HL-60/S4 (cell line): Measurements from ENCODE around the gene DLX2.

Experiments used
- in situ Hi-C: fragments of 300-500 bp; cut with MboI; formaldehyde crosslinking; loops from 2 replicates; pipeline ENCODE4 v1.14.3; 2022; ENCODE audit warnings: low sequenced_read_pairs

The DLX2 gene

DNA sequence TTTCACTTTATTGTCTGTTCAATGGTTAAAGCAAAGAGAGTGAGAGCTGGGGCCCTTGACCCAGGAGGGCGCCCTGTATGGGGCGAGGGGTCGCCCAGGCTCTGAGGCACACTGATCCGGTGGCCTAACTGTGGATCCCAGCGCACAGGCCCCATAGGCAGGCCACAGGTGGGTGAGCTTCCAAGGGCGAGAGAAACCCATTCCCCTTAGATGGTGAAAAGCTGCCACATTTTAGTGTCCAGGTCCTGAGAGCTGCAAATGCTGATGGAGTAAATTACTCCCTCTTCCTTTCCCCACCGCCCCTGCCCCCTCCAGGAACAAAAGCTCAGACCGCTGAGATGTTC is 5.9 kb upstream of the DLX2 start:
- in situ Hi-C loops = no loop called here

DNA sequence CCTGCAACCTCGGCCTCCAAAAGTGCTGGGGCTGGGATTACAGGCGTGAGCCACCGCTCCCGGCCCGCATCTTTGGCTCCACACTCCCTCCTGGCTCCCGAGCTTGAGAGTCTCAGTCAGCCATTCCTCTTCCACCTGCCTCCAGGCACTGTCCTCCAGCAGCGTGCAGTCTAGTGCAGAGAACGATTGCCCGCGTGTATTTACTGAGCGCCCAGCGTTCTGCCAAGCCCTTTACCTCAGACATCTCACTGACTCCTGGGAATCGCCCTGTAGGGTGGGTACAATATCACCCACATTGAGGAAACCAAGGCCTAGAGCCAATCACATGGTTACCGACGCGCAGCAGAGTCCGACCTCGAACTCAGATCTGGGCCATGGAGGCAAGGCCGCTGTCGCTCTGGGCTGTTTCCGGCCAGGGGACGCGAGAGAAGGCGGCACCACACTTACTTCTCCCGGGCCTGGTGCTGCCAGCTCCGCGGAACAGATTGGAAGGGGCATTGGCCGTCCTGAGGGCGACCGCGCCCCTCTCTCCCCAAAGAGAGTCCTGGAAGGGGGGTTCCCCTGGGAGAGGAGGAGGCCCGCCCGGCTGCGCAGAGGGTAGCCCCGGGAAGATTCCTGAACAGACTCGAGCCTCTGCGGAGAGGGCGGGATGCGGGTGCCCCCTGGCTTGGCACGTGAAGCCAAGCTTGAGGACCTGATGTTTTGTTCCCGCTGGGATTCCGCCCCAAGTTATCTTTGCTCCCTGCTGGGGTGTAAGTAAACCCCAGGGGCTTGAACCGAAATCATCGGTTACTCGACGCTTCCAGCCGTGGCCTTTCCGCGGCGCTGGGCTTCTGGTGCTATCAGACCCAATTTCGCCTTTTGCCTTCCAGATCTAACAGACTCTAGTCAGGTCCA is 5.2 kb upstream of the DLX2 start:
- in situ Hi-C loops = no loop called here

DNA sequence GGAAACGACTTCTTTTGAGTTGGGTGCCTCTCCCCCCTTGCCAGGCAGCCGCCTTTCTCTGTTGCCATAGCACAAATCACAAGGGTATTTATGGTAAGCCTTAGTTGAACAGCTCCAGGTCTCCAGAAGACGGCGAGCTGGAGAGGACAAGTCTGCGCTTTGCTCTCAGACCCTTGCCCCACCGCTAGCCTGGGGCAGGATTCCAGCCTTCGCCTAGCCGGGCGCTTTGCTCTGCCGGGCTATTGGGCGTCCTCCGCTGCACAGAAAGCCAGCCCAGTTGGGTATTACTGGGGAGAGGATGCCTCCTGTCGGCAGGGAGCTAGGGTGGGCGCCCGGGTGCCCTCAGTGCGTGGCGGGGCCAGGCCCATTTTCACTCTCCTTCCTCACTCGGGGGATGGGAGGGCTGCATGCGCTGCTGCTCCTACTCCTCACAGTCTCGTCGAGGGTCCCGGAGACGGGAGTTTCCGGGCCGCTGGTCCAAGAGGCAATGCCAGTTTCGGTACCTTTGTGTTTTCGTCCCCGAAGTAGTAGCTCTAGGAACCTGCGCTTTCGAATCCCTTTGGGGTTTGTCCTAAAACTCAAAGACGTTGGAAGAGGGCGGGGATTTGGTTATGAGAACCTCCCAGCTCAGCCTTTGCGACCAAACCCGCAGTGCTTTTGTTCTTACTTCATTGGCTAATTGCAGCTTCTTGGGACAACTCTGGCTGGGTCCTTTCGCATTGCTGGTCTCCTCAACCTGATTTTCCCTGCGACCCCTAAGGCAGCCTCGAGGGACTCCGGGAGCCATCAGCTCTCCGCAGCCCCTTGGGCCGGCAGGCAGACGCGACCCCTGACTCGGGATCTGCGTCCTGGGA is 3.6 kb upstream of the DLX2 start:
- in situ Hi-C loops = no loop called here

DNA sequence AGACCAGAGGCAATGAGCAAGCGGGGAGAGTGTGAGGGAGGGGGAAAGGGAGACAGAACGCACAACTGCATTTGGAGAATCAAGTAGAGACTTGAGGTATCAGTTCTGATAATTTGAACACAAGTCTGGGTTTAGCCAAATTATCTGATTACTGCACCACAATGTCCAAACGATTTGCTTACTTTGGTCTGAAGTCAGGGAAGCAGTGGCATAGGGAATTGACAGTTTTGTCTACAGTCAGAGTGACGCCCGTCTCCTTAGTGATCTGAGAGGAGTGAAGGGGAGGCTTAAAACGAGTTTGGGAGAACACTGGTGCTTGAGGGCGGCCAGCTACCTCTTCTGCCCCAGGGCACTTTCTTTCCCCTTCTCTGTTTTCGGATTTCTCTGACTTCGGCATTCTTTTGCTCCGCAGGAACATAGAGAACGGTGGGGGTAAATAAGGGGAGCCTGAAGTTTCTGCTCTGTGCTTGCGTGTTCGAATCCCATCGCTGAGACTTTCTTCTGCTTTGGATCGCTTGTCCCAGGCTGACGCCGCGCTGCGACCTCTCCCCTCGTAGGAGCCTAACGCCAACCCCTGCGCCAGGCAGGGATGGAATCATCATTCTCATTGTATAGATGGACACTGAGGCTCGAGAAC is 2.9 kb upstream of the DLX2 start:
- in situ Hi-C loops = no loop called here

DNA sequence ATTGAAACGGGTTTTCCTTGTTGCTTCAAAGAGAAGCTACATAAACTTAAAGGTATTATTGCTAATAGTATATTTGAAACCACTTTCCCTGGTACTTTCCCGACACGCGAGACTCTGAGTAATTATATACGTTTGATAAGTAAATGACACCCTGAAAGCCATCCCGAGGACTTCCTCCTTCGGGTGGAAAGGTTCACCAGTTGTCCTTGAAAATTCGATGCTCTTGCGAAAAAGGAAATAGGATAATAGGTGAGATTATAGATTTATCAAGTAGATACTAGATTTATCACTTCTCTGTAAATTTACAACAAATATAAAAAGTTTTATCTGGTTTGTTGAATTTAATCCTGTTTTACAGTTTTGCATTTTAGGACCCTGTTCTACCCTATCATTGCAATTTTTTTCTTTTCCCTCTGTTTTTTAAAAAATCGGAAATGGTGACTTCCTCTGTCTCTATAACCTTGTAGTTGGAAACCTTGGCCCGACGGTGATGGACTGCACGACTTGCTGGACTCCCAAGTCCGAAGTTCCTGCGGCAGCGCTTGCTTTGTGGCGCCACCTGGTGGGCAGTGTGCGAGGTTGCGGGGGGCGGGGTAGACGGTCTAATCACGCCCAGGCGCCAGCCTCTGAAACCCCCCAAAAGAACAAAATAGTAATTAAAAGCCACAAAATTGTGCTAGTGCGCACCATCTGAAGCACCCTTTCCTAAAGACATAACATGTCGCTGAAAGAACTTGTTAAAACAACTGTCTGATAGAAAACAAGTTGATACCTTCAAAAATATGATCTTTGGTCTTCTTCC is 972 bp upstream of the DLX2 start:
- in situ Hi-C loops = no loop called here

DNA sequence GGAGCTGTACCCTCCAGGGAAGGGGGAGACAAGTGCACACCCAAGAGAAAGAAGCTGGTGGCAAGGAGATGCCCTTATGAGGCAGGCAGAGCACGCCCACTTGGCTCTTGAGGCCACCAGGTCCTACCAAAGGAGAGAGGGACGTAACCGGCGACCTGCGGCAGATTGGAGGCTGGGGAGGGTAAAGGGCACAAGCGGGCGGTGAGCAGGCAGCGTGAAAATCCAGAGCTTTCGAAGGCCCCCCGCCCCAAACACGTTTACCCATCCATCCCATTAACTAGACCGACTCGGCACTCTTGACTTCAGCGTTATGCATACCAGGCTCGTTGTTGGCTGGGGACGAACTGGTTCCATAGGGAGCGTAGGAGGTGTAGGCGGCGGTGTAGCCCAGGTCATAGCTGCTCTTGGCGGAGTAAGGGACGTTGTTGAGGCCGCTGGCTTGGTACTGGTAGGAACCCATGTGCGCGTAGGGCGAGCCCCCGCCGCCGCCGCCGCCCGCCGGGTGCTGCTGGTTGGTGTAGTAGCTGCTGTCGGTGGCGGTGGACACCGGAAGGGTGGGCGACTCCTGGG is 794 bp downstream of the DLX2 start:
- in situ Hi-C loops = no loop called here

DNA sequence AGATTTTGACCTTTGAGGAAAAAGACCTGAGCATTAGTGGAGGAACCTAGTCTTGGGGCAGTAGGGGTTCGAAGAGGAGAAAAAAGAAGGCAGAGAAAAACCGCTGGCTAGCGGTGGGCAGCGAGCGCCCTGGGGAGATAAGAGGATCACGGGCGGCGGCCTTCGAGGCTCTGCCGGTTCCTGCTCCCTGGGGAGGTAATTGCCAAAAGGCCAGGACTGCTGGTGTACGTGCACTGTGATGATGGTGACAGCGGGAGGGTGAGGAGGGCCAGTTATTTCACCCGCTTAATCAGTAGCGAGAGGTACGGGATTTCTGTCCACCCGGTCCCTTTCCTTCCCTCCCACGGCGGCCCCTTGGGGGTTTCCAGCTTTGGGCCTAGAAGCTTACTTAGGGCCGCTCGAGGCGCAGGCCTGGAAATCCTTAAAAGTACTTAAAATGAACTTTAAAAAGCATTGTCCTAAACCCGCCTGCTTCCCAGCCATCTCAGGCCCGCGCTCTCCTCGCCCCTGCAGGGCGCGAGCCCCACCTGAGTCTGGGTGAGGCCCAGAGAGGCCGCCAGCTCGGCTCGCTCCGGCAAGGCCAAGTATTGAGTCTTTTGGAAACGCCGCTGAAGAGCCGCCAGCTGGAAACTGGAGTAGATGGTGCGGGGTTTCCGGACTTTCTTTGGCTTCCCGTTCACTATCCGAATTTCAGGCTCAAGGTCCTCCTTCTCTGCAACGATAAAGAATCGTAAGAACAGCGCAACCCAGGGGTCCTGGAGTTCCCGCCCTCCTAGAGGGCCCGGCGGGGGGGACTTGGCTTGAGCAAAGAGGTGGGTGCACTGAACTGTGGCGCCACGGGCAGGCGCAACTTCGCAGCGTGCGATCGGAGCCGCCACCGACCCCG is 1.5 kb downstream of the DLX2 start:
- in situ Hi-C loops = no loop called here

DNA sequence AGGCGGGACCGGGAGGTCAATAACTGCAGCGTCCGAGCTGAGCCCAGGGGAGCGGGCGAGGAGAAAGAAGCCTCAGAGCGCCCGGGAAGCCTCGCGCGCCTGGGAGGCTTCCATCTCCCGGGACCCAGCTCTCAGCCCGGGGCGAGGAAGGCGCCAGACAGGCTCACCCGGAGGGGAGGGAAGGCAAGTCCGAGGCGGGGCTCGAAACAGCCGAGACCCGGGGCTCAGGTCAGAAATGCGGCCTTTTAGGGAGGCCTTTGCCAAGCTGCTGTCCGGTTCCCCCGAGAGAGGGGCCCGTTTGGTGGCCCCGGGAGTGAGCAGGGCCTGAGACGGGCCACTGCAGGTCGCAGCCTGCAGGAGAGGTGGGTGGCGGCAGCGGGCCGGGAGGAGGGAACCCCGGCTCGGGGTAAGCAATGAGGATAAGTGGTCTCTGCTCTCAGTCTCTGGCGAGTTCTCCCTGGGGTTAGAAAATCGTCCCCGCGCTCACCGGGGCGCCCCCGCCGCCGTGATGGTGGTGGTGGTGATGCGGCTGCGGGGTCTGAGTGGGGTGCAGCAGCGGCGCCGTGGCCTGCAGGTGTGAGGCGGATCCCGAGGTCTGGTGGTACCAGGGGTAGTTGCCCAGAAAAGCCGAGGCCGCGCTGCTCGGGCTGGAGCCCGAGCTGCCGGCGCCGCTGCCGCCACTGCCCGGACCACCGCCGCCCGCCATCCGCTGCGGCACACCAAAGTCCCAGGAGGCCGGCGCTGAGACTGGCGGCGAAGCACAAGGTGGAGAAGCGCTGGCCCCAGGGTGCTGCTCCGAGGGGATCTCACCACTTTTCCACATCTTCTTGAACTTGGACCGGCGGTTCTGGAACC is 2.4 kb downstream of the DLX2 start:
- in situ Hi-C loops = no loop called here

DNA sequence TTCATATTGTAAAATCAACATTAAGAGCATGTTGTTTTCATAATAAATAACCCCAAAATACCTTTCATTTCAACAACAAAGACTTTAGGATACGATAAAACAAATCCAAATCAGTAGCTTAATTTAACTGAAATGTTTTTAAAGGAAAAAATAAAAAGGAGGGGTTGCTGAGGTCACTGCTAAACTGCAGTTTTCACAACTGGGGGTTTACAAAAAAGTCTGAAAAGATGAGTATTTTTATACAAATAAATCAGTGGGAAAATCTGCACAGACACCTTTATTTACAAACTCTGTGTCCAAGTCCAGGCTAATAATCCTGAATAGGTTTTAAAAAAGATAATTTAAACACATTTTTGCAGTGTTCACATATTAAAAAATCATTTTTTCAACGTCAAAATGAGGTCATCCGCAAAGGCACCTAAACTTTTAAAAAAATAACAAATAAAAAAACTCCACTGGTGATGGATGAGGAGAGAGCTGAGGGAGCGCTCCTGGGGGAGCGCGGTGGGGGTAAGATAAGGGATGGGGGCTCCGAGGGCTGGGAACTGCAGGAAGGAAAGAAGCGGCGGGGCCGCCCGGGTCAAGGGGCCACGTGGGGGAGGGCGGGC is 3.1 kb downstream of the DLX2 start:
- in situ Hi-C loops = no loop called here

DNA sequence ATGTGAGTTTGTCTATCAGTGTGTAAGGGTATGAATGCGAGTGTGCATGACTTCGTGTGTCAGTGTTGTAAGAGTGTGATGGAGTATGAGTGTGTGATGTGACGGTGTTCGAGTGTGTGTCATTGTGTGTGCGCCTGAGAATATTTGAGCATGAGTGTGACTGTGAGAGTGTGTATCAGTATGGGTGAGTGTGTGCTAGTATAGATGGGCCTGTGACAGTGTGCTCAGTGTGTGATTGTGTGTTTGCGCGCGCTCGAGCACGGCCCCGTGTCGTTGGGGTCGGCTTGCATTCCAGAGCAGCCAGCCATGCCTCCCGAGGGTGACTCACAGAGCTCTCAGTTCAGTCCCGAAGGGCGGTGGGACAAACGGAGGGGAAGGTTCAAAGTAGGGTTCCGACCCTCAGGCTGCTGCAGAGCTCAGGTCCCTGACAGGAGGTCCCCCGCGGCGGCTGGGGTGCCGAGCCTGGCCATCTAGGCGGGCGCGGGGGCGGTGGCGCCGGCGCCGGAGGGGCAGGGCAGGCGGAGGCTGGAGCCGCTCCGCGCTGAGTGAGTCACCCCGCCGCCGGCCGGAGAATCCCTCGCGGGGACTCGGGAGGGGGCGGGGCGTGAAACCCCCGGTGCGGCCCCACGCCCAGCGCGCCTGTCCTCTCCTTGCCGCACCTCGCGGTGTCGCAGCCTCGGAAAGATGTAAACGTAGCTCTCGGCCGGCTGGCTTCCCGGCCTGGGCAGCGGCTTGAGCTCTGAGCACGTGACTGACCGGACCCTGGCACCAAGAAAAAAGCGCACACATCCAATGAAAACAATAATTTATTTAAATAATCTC is 3.8 kb downstream of the DLX2 start:
- in situ Hi-C loops = no loop called here

DNA sequence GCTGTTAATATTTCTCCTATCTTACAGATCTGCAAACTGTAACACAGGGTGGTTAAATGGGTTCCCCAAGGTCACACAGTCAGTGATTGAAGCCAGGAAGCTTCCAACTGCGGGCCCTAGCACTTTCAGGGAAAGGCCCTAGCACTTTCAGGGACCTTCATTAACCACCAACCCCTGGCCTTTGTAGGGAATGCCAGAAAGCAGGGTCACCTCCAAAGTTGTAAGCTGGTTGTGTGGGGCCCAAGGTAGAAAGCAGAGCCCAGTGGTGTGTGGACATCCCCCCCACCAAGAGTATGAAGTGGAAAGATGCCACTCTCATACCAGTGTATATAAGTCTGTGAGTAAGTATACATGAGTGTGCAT is 4.4 kb downstream of the DLX2 start:
- in situ Hi-C loops = no loop called here

DNA sequence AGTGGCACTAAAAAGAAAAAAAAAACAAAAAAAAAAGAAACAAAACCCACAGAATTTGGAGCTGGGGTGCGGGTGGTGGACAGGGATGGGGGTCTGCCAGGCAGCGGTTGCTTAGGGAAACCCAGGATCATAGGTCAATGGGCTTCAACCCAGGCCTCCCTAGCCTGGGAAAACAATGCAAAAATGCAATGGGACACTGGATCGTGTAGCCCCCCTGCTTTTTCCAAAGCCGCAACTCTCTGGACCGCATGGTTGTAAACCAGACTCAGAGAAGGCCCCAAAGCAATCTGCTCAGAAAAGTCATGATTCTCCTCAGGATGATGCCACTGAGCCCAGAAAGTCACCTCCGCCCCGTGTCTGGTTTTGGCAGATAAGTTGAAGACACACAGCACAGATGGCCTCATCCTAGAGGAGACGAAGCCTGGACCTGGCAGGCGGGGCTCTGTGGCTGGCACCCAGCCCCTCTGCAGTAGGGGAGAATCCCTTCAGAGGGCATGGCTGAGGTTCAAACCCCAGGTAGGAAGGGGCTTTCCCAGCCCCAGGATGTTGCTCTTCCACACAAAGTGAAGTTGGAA is 5.1 kb downstream of the DLX2 start:
- in situ Hi-C loops = no loop called here

DNA sequence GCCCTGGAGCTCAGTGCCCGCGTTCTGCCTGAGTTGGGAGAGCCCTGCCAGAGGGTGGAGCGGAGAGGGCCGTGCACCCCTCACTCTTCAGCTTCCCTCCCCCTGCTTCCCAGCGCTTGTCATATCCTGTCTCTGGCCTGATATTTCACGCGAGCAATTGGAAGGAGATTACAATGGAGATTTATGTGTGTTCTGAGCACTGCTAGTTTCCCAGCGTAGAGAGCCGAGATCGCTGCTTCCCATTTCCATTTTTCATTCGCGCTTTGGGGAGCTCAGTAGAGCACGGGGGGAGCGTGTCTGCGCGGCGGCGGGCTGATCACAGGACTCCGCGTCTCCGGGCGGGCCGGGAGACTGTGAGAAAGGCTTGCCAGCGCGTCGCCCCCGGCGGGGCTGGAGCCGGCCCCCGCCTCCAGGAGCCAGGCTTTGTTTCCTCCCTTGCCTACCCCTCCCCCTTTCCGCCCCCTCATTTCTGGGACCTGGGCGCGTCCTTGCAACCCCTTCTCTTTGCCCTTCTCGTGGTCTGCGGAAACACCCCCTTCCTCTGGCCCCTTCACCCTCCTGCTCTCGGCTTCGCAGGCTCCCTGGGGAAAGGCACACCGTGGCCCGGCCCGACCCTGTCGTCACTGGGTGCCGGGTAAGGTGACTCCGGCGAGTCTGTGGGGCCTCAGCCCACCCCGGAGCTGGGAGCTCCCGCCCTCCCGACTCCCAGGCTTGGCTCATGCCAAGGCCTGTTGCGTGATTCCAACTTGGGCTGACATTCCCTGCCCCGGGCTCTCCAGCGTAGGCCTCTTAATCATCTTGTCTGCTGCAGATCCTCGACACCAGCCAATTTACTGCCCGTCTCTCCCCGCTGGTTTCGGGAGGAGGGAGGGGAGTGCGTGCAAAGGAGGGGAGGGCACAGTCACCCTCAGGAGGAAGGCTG is 5.8 kb downstream of the DLX2 start:
- in situ Hi-C loops = no loop called here

DNA sequence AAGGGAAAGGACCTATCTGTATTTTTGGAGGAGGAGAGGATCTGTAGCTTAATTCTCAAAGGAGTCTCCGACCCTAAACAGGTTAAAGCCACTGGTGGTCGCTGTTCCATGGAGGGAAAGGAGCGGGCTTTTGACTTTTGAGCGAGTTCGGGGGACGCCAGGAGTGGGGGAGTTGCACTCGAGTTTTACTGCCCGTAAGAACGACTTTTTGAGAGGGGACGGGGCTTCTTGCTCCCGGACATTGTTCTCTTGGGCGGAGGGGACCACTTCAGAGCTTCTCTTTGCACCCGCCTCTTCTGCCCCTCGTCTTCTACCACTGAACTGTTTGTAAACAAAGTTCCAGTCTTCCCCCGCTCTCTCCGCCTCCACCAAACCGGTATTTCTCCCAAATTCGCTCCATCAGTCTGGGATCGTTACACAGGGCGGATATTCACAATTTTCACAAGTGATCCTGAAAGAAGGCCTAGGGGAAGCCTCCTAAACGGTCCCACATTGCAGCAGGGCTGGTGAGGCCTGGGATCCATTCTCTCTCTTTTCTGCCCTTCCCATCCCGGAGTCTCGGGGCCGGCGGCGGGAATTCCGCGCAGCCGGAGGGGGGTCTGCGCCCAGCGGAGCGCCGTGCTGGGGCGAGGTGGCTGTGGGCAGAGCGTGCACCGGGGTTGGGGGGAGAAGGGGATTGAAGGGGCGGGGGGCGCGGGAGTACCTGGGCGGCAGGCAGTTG is 6.6 kb downstream of the DLX2 start:
- in situ Hi-C loops = no loop called here

DNA sequence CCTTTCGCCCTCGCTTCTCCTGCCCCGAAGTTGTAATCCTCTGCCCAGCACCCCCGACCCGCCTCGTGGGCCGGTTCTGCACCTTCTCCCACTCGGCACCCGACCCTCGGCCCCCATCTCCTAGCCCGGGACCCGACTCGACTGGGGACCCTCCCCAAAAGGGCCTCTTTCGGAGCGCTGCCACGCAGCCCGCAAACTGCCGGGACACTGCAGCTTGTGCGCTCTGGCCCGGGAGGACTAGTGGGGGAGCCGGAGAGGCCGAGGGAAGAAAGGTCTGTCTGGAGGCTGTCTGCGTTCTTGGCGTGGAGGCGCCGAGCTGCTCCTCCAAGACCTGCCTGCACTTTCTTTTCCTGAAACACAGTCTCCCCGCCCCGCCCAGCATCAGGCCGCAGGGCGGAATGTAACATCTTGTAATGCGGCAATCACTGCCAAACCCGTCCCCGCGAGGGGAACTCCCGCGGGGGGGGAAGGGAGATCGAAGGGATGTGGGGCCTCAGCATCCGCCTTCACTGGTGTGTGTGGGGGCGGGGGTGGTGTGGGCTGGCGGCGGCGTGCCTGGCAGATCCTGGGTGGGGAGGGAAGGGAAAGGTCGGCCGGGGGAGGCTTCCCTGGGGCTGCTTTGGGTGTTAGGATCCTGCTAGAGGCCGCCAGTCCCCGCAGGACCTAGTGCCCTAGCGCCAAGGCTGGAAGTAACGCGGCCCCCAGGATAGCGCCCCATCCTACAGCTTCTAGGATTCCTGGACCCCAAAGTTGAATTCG is 7.4 kb downstream of the DLX2 start:
- in situ Hi-C loops = no loop called here
